ENCODE measurements around the gene UNC119.

UNC119 gene

GRCh38 chr17:28518132-28518531 lies 34.3 kb downstream of the UNC119 start:
- H3K4me3 ChIP-seq (ENCODE audit: low read depth in 1 of 2, low read length in 2 of 2) = no peak overlapping the region
- H3K9me3 ChIP-seq (ENCODE audit: control insufficient read depth in 1 of 2, low read length in 2 of 2) = no peaks in the 10 kb centered on the region
- no peaks in the 10 kb centered on the region for H3K27me3 ChIP-seq (ENCODE audit: low read depth, low read length)
- H3K27ac ChIP-seq (ENCODE audit: low read length) = no peak overlapping the region
- H3K36me3 ChIP-seq (ENCODE audit: control insufficient read depth in 1 of 2, insufficient read depth in 2 of 2, low read length in 2 of 2) = no peaks in the 10 kb centered on the region
- H3K4me1 ChIP-seq (ENCODE audit: control insufficient read depth in 1 of 2, insufficient read depth in 2 of 2, low read length in 2 of 2) = no peaks in the 10 kb centered on the region

- Histone ChIP-seq H3K27ac (ENCODE audit: low read length) (no peak overlapping the region), H3K9me3 (ENCODE audit: control insufficient read depth in 1 of 2, low read length in 2 of 2) (no peaks in the 10 kb centered on the region), H3K4me1 (ENCODE audit: control insufficient read depth in 1 of 2, insufficient read depth in 2 of 2, low read length in 2 of 2) (no peaks in the 10 kb centered on the region), H3K36me3 (ENCODE audit: control insufficient read depth in 1 of 2, insufficient read depth in 2 of 2, low read length in 2 of 2) (no peaks in the 10 kb centered on the region), H3K4me3 (ENCODE audit: low read depth in 1 of 2, low read length in 2 of 2) (no peak overlapping the region), H3K27me3 (ENCODE audit: low read depth, low read length) (peaks cover 9% of the 10 kb centered on the region)
Observed at GRCh38 chr17:28515518-28515917, 36.9 kb downstream of the UNC119 start.

GRCh38 chr17:28514561-28515002 lies 37.8 kb downstream of the UNC119 start:
- Histone ChIP-seq H3K36me3 (ENCODE audit: control insufficient read depth in 1 of 2, insufficient read depth in 2 of 2, low read length in 2 of 2) (no peaks in the 10 kb centered on the region), H3K4me1 (ENCODE audit: control insufficient read depth in 1 of 2, insufficient read depth in 2 of 2, low read length in 2 of 2) (no peaks in the 10 kb centered on the region), H3K9me3 (ENCODE audit: control insufficient read depth in 1 of 2, low read length in 2 of 2) (no peaks in the 10 kb centered on the region), H3K27ac (ENCODE audit: low read length) (no peak overlapping the region), H3K4me3 (ENCODE audit: low read depth in 1 of 2, low read length in 2 of 2) (no peak overlapping the region), H3K27me3 (ENCODE audit: low read depth, low read length) (peaks cover 11% of the 10 kb centered on the region)

- H3K27ac ChIP-seq (ENCODE audit: low read length) = no peak overlapping the region
- H3K27me3 ChIP-seq (ENCODE audit: low read depth, low read length) = peaks cover 19% of the 10 kb centered on the region
- no peaks in the 10 kb centered on the region for H3K4me1 ChIP-seq (ENCODE audit: control insufficient read depth in 1 of 2, insufficient read depth in 2 of 2, low read length in 2 of 2)
- no peaks in the 10 kb centered on the region for H3K9me3 ChIP-seq (ENCODE audit: control insufficient read depth in 1 of 2, low read length in 2 of 2)
- no peaks in the 10 kb centered on the region for H3K36me3 ChIP-seq (ENCODE audit: control insufficient read depth in 1 of 2, insufficient read depth in 2 of 2, low read length in 2 of 2)
- no peak overlapping the region for H3K4me3 ChIP-seq (ENCODE audit: low read depth in 1 of 2, low read length in 2 of 2)
Observed at GRCh38 chr17:28513476-28513875, 38.9 kb downstream of the UNC119 start.

GRCh38 chr17:28511858-28512461 lies 40.5 kb downstream of the UNC119 start:
- Histone ChIP-seq H3K4me3 (ENCODE audit: low read depth in 1 of 2, low read length in 2 of 2) (no peak overlapping the region), H3K4me1 (ENCODE audit: control insufficient read depth in 1 of 2, insufficient read depth in 2 of 2, low read length in 2 of 2) (no peaks in the 10 kb centered on the region), H3K9me3 (ENCODE audit: control insufficient read depth in 1 of 2, low read length in 2 of 2) (no peaks in the 10 kb centered on the region), H3K36me3 (ENCODE audit: control insufficient read depth in 1 of 2, insufficient read depth in 2 of 2, low read length in 2 of 2) (no peaks in the 10 kb centered on the region), H3K27me3 (ENCODE audit: low read depth, low read length) (peaks cover 22% of the 10 kb centered on the region), H3K27ac (ENCODE audit: low read length) (no peak overlapping the region)

GRCh38 chr17:28509789-28510188 lies 42.6 kb downstream of the UNC119 start:
- no peak overlapping the region for H3K27ac ChIP-seq (ENCODE audit: low read length)

GRCh38 chr17:28508211-28508724 lies 44.2 kb downstream of the UNC119 start:
- Histone ChIP-seq H3K27me3 (ENCODE audit: low read depth, low read length) (peaks cover 22% of the 10 kb centered on the region), H3K4me1 (ENCODE audit: control insufficient read depth in 1 of 2, insufficient read depth in 2 of 2, low read length in 2 of 2) (no peaks in the 10 kb centered on the region), H3K4me3 (ENCODE audit: low read depth in 1 of 2, low read length in 2 of 2) (no peak overlapping the region), H3K36me3 (ENCODE audit: control insufficient read depth in 1 of 2, insufficient read depth in 2 of 2, low read length in 2 of 2) (no peaks in the 10 kb centered on the region), H3K9me3 (ENCODE audit: control insufficient read depth in 1 of 2, low read length in 2 of 2) (no peaks in the 10 kb centered on the region), H3K27ac (ENCODE audit: low read length) (no peak overlapping the region)

More at GRCh38 chr17:28509789-28510188, 42.6 kb downstream of the UNC119 start:
- Histone ChIP-seq H3K4me1 (ENCODE audit: control insufficient read depth in 1 of 2, insufficient read depth in 2 of 2, low read length in 2 of 2) (no peaks in the 10 kb centered on the region), H3K9me3 (ENCODE audit: control insufficient read depth in 1 of 2, low read length in 2 of 2) (no peaks in the 10 kb centered on the region), H3K36me3 (ENCODE audit: control insufficient read depth in 1 of 2, insufficient read depth in 2 of 2, low read length in 2 of 2) (no peaks in the 10 kb centered on the region), H3K27me3 (ENCODE audit: low read depth, low read length) (peaks cover 22% of the 10 kb centered on the region), H3K4me3 (ENCODE audit: low read depth in 1 of 2, low read length in 2 of 2) (no peak overlapping the region)

- Histone ChIP-seq H3K27ac (ENCODE audit: low read length) (no peak overlapping the region), H3K4me3 (ENCODE audit: low read depth in 1 of 2, low read length in 2 of 2) (no peak overlapping the region), H3K36me3 (ENCODE audit: control insufficient read depth in 1 of 2, insufficient read depth in 2 of 2, low read length in 2 of 2) (no peaks in the 10 kb centered on the region), H3K27me3 (ENCODE audit: low read depth, low read length) (peaks cover 22% of the 10 kb centered on the region), H3K4me1 (ENCODE audit: control insufficient read depth in 1 of 2, insufficient read depth in 2 of 2, low read length in 2 of 2) (no peaks in the 10 kb centered on the region), H3K9me3 (ENCODE audit: control insufficient read depth in 1 of 2, low read length in 2 of 2) (no peaks in the 10 kb centered on the region)
Observed at GRCh38 chr17:28507567-28508203, 44.7 kb downstream of the UNC119 start.

- Histone ChIP-seq H3K4me3 (ENCODE audit: low read depth in 1 of 2, low read length in 2 of 2) (no peak overlapping the region), H3K27ac (ENCODE audit: low read length) (no peak overlapping the region), H3K4me1 (ENCODE audit: control insufficient read depth in 1 of 2, insufficient read depth in 2 of 2, low read length in 2 of 2) (no peaks in the 10 kb centered on the region), H3K36me3 (ENCODE audit: control insufficient read depth in 1 of 2, insufficient read depth in 2 of 2, low read length in 2 of 2) (no peaks in the 10 kb centered on the region), H3K9me3 (ENCODE audit: control insufficient read depth in 1 of 2, low read length in 2 of 2) (no peaks in the 10 kb centered on the region), H3K27me3 (ENCODE audit: low read depth, low read length) (peaks cover 17% of the 10 kb centered on the region)
Observed at GRCh38 chr17:28506763-28507487, 45.5 kb downstream of the UNC119 start.

GRCh38 chr17:28505986-28506665 lies 46.3 kb downstream of the UNC119 start, which contains the start of gene FOXN1:
Gene FOXN1 (plus strand): TSS chr17:28506348. CDS start chr17:28523970, 17,622 bp downstream.
- Histone ChIP-seq H3K4me3 (ENCODE audit: low read depth in 1 of 2, low read length in 2 of 2) (no peak within 1 kb of the TSS), H3K27me3 (ENCODE audit: low read depth, low read length) (peaks cover 13% of the 10 kb centered on the region), H3K4me1 (ENCODE audit: control insufficient read depth in 1 of 2, insufficient read depth in 2 of 2, low read length in 2 of 2) (no peaks in the 10 kb centered on the region), H3K27ac (ENCODE audit: low read length) (no peak within 1 kb of the TSS), H3K36me3 (ENCODE audit: control insufficient read depth in 1 of 2, insufficient read depth in 2 of 2, low read length in 2 of 2) (no peaks in the 10 kb centered on the region), H3K9me3 (ENCODE audit: control insufficient read depth in 1 of 2, low read length in 2 of 2) (no peaks in the 10 kb centered on the region)

- Histone ChIP-seq H3K36me3 (ENCODE audit: control insufficient read depth in 1 of 2, insufficient read depth in 2 of 2, low read length in 2 of 2) (no peaks in the 10 kb centered on the region), H3K27me3 (ENCODE audit: low read depth, low read length) (peaks cover 2% of the 10 kb centered on the region), H3K4me3 (ENCODE audit: low read depth in 1 of 2, low read length in 2 of 2) (no peak overlapping the region), H3K9me3 (ENCODE audit: control insufficient read depth in 1 of 2, low read length in 2 of 2) (no peaks in the 10 kb centered on the region), H3K27ac (ENCODE audit: low read length) (no peak overlapping the region), H3K4me1 (ENCODE audit: control insufficient read depth in 1 of 2, insufficient read depth in 2 of 2, low read length in 2 of 2) (no peaks in the 10 kb centered on the region)
Observed at GRCh38 chr17:28503420-28503819, 49.0 kb downstream of the UNC119 start.

Measured in muscle layer of duodenum (tissue), 2 donors.